ENCODE data around the gene POU2AF1.

POU2AF1 gene

DNA sequence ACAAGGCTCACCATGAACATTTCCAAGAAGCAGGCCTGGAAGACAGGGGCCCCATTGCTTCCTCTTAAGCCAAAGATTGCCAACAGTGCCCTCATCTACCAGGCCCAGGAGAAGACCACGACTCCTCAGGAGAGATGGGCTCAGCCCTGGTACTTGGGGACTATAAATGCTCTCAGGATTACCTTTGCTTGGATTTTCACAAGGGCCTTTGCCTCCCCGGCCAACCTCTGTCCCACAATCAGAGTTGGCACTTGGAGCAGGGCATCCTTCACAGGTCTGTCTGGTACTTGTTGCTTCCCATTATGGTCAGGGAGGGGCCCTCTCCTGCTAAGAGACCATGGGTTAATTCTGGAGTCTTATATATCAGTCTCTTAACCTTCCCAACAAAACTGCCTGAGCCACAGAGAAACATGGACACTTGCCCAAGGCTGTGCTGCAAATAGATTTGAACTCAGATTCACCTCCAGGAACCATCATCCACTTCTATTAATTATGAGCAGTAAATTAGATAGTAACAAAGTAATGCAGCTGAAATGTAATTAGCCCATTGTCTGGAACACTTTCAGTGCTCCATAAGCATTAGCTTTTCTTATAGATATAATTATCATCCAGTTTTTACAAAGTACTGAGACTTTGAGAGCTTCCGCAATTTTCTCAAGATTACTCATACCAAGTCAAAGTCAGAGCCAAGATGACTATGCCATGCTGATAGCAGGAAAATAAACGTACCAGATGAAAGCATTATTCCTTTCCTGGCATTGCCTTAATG is 47.2 kb downstream of the POU2AF1 start:
- CTCF ChIA-PET = interaction anchor here (1.2 to 3.5 kb wide), 5 partner anchors 11 to 102 kb away, joined by 3 to 20 read pairs (median 4); no protein-coding TSS in a partner anchor
- TF ChIP-seq, protein P1, sequence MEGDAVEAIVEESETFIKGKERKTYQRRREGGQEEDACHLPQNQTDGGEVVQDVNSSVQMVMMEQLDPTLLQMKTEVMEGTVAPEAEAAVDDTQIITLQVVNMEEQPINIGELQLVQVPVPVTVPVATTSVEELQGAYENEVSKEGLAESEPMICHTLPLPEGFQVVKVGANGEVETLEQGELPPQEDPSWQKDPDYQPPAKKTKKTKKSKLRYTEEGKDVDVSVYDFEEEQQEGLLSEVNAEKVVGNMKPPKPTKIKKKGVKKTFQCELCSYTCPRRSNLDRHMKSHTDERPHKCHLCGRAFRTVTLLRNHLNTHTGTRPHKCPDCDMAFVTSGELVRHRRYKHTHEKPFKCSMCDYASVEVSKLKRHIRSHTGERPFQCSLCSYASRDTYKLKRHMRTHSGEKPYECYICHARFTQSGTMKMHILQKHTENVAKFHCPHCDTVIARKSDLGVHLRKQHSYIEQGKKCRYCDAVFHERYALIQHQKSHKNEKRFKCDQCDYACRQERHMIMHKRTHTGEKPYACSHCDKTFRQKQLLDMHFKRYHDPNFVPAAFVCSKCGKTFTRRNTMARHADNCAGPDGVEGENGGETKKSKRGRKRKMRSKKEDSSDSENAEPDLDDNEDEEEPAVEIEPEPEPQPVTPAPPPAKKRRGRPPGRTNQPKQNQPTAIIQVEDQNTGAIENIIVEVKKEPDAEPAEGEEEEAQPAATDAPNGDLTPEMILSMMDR (IDR thresholded peaks at IDR 0.05; ENCODE audit: control extremely low read depth, extremely low read depth, low read depth, missing control alignments) = no peak
- POLR2A ChIA-PET = interaction anchor here (1.2 kb wide), 1 partner anchor 11 kb away, joined by 3 read pairs; no protein-coding TSS in a partner anchor
- no peak for DNase-seq (ENCODE audit: extremely low spot score)

DNA sequence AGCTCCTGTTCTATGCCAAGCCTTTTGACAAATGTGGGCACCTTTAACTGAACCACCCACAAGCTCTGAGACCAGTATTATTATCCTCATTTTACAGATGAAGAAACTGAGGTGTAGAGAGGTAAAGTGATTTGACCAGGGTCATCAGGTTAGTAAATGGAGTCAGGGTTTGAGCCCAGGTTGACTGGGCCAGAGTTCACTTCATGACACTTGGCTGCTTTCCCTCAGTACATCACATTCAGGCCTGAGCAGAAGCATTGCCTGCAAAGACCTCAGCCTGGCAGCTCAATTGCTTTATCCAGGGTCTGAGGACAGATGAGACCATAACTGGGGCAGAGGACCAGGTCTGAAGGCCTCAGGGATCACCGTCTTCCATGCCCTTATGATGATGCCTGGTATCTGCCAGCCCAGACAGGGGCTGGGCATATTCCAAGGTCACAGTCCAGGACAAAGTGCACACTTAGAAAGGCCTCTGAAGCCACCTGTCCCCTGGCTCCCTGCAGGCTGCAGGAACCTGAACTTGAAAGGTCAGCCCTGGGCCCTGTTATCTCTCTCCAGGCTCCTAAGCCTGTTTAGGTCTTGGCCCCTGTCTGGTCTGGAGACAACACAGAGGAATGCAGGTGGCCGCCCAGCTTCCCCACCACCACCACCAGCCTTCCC is 48.7 kb downstream of the POU2AF1 start:
- no peak for DNase-seq (ENCODE audit: extremely low spot score)
- ChIA-PET CTCF (interaction anchor here (0.9 kb wide), 1 partner anchor 12 kb away, joined by 3 read pairs; no protein-coding TSS in a partner anchor), POLR2A (no interaction called here)
- TF ChIP-seq, protein P1 (IDR thresholded peaks at IDR 0.05; ENCODE audit: control extremely low read depth, extremely low read depth, low read depth, missing control alignments) = no peak

DNA sequence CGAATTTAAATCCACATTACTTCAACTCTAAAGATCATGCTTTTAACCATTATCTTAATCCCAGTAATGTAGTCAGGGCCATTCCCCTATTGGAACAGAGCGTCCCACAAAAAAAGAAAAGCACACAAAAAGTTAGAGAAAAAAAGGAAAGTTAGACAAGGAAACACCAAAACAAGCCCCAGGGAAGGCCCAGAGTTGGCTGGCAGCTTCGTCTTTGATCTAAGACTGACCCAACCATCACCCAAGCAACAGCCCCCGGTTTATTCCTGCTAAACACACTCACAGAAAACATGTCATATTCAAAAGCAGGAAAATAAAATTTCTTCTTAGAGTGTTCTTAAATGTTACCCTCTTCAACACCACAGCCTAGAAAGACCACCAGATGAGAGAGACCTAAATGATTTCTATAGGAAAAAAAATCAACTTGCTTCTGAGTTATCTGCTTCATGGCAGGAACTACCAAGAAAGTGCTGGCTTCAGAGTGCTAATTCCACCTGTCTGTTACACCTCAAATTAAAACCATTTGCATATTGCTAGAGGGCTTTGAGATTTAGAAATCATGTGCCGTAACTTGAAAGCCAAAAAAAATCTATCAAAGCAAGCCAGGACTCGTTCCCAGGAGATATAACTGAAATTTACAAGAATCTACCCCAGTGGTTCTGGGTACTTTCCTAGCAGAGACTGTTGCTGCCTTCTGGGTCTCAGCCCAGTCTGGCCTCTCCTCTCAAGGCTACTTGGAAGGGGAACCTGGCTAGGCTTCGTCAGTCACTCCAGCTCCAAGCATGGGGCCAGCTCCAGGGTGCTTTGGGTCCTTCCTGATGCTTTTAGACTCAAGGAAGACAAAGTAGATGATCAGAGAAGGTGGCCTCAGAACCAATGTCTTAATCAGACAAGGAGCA is 49.5 kb downstream of the POU2AF1 start:
- TF ChIP-seq, protein P1 (IDR thresholded peaks at IDR 0.05; ENCODE audit: control extremely low read depth, extremely low read depth, low read depth, missing control alignments) = no peak
- ChIA-PET POLR2A (no interaction called here), CTCF (interaction anchor here (0.9 to 3.3 kb wide), 3 partner anchors 13 to 99 kb away, joined by 3 to 15 read pairs (median 3); no protein-coding TSS in a partner anchor)
- DNase-seq (ENCODE audit: extremely low spot score) = no peak

DNA sequence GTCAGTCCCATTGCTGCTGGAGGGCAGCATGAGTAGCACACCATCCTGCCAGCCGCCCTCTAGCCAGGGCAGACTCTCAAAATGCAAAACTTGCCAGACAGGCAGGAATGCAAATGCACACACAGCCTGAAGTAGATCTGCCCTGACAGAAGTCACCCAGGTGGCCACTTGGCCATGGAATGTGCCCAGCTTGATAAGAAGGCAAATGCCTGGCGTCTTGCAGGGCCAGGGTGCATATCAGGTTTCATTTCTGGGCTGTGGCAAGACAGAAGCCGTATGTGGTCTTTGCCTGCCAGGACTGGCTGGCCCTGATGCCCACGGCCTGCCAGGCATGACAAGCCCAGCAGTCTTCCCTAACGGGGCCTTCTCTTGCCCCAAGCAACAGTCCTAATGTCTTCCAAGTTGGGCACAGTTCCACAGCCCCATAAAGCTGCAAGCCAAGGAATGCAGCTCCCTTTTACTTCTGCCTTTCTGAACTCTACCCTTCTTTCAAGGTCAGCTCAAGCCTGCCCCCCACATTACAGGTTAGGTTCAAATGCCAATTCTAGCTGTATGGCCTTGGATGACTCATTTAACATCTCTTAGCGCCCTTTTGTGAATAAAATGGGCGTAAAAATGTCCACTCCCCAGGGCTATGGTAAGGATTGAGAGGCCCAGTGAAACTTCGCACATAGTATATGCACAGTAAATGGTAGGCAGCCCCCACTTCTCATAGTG is 51.0 kb downstream of the POU2AF1 start:
- no peak for DNase-seq (ENCODE audit: extremely low spot score)
- TF ChIP-seq, protein P1 (IDR thresholded peaks at IDR 0.05; ENCODE audit: control extremely low read depth, extremely low read depth, low read depth, missing control alignments) = no peak
- ChIA-PET CTCF (interaction anchor here (0.7 to 3.3 kb wide), 7 partner anchors 9 to 118 kb away, joined by 3 to 15 read pairs (median 8); no protein-coding TSS in a partner anchor), POLR2A (no interaction called here)

DNA sequence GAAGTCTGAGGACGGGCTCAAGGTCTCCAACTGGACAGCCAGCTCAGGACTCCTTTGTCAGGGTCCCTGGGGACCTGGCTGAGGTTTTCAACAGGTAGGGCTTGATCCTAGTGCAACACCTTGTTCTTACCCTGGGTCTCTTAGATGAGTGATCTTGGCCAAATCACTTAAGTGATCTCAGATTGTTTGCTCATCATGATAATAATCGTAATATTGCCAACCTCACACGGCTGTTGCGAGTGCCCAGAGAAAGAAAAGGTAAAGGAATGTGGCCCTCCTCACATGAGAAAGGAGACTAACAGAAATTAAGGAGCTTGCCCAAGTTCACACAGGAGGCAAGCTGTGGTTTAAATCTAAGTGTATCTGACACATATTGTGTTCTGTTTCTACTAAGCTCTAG is 52.3 kb downstream of the POU2AF1 start:
- TF ChIP-seq, protein P1 (IDR thresholded peaks at IDR 0.05; ENCODE audit: control extremely low read depth, extremely low read depth, low read depth, missing control alignments) = no peak
- ChIA-PET POLR2A (no interaction called here), CTCF (interaction anchor here (2.3 to 3.3 kb wide), 4 partner anchors 10 to 120 kb away, joined by 8 to 15 read pairs (median 10); no protein-coding TSS in a partner anchor)
- no peak for DNase-seq (ENCODE audit: extremely low spot score)

Measured in GM10248 (cell line).